GM21717 (cell line): Measurements from ENCODE around the gene SLA2.
"Not testable (repeated sequence)": the region's sequence is repeated elsewhere in the genome, so short reads cannot be mapped to it uniquely, and the experiment has no call there.

ENCODE experiments used
- ATAC-seq: cut with Tn5 transposase; IDR thresholded peaks from one replicate; pipeline ENCODE4 v1.9.1; 2021; ENCODE audit warnings: mild to moderate bottlenecking, moderate library complexity; ENCODE audit not compliant: unreplicated experiment

Gene SLA2, protein sequence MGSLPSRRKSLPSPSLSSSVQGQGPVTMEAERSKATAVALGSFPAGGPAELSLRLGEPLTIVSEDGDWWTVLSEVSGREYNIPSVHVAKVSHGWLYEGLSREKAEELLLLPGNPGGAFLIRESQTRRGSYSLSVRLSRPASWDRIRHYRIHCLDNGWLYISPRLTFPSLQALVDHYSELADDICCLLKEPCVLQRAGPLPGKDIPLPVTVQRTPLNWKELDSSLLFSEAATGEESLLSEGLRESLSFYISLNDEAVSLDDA

DNA sequence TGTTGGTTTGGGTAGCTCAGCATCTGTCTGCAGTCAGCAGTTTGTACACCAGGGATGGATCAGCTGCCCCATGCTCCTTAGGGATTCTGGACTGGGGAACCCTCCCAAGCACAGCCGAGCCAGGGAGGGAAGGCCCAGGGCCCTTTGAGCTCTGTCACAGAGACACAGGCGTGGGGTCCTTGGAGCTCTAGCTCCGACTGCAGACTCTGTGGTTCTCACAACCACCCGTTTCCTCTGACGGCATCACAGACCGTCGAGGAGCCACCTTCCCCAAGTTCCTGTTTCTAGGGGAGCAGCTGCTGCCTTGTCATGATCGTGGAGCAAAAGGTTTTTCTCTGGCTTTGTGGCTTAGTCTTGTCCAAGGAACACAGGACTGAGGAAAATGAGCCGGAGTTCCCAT is at the start of gene SLA2:
Gene SLA2, minus strand, starts transcription at position 199 of the 400 bp plus-strand sequence. CDS start 4,861 bp downstream, outside the sequence.
- no peak for ATAC-seq

DNA sequence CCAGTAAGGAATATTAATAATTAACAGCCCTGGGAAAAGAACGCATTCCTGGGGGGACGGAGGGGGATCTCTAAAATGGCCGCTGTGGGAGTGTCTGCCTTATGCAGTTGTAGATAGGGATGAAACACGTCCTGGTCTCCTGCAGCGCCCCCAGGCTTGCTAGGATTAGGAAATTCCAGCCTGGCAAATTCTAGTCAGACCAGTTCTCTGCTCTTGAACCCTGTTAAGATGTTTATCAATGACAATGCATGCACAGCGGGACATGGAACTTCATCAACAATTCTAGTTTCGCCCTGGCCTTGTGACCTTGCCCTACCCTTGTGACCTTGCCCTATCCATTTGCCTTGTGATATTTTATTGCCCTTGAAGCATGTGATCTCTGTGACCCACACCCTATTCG is 49.5 kb upstream of the SLA2 start:
- not testable (repeated sequence) for ATAC-seq

DNA sequence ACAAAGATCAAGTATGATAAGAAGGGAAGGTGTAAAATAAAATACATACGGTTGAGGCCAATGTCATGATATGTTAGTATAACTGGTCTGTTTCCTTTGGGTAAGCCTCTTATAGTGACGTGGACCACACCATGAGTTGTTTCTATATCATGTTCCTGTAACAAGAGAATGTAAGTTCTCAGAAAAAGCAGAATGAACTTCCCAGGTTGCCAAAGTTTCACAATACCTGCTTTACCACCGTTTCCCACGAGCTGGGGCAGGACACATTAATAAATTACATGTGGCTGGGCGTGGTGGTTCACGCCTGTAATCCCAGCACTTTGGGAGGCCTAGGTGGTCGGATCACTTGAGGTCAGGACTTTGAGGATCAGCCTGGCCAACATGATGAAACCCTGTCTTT is 42.6 kb upstream of the SLA2 start:
- ATAC-seq, result no peak

DNA sequence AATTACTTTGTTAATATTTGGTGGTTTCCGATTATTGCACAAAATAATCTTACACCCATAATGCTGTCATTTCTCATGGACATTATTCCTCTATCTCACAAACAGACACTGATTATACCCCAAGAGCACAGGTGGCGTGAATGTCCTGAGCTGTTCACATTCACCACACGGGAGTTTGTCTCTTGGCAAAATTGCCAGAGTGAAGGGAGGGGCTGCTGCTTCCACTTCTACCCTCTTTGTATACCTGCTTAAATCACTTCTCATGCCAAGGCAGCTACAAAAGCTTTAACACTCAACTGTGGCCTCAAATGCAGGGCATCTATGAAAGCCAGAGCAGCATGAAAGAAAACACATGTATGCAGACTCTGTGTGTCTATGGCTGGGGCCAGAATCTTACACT is 41.9 kb upstream of the SLA2 start:
- ATAC-seq, result no peak

DNA sequence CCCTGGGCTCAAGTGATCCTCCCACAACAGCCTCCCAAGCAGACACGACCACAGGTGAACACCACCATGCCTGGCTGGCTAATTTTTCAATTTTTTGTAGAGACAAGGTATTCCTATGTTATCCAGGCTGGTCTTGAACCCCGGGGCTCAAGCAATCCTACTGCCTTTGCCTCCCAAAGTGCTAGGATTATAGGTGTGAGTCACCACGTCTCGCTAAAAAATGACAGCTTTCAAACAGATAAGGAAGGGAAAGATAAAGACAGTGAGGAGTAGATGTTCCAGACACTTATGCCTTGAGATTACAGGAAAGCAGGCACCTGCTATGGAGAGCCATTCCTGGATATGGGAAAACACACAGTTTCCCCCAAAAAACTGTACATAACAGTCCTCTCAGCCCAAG is 40.9 kb upstream of the SLA2 start:
- no peak for ATAC-seq

DNA sequence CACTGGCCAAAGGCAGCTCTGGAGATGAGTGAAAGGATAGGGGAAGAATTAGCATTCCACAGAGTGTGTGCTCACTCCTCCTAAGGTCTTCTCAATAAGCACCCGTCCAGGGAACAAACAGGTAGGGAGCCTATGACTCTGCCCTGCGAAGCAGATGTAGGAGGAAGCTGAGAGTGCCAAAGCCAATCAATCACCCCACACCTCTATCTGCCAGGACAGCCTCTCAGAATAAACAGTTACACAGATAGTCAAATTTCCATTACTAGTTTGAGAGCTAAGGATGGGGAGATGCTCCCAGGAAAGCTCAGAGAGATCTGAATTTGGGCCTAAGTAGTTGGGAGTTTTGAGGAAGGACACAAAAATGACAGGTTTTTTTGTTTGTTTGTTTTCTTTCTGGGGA is 40.5 kb upstream of the SLA2 start:
- ATAC-seq, result no peak

DNA sequence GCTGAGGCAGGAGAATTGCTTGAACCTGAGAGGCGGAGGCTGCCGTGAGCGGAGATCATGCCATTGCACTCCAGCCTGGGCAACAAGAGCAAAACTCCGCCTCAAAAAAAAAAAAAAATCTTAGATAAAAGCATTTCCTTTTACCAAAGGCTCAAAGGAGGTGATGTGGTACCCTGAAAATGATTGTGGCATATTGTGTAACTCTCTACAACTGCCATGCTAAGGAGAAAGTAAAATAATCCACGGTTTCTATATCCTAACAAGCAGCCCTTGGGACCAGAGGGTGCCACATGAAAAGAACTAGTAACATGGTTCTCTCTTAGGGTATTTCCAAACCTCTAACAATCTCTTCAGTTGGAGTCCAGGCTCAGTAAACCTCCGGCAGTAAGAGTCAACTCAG is 38.8 kb upstream of the SLA2 start:
- no peak for ATAC-seq

DNA sequence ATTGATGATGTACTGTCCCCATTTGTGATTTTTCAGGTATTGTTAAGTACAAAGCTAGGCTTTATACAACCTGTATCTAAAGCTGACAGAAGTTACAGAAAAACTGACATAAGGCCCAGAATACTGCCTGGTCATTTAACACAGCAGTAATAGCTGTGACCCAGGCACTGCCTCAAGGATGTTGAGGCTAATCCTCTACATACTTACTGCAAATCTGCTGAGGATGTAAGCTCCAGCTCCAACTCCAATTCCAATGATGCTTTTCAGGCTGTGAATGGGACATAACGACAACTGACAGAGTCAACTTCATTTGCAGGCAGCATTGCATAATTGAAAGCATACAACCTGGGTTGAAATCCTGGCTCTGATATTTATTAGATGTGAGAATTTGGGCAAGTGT is 36.3 kb upstream of the SLA2 start:
- no peak for ATAC-seq

DNA sequence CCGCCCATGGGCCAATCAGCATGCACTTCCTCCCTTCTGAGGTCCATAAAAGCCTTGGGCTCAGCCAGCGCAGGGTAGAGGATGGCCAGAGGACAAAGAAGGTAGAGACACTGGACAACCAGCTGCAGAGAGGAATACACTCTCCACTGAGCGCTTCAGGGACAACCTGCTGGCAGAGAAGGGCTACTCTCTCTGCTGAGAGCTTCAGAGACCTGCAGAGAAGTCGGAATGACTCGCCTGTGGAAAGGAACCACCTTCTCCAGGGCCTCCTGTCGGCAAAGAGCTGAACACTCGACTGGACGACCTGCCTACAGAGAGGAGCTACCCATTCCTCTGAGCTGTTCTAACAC is 31.4 kb upstream of the SLA2 start:
- no peak for ATAC-seq

DNA sequence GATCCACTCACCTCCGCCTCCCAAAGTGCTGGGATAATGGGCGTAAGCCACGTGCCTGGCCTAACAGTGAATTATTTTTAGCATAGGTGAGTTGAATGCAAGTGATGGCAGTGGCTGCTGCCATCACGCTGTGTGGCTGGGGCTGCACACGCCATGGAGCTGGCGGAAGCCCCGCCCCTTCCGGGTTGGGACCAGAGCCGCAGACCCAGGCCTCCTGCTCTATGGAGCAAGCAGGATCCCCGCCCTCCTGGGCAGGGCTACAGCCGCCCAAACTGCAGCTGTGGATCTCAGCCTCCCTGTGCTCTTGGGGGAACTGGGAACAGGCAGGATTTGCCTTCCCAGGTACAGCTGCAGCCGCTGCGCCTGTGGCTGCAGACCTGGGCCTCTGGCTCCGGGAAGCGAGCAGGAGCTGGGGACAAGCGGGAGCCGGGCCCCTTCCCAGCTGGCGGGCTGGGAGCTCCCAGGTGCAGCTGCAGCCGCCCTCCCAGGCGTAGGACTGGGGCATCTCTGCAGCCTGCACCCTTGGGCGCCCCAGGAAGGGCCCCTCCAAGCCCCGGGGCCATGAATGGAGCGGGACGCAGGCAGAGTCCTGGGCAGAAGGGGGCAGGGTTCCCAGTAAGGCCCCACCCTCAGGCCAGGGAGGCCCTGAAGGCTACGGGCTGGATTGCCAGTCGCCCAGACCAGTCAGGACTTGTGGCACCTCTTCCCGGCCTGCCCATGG is 30.9 kb upstream of the SLA2 start:
- no peak for ATAC-seq

DNA sequence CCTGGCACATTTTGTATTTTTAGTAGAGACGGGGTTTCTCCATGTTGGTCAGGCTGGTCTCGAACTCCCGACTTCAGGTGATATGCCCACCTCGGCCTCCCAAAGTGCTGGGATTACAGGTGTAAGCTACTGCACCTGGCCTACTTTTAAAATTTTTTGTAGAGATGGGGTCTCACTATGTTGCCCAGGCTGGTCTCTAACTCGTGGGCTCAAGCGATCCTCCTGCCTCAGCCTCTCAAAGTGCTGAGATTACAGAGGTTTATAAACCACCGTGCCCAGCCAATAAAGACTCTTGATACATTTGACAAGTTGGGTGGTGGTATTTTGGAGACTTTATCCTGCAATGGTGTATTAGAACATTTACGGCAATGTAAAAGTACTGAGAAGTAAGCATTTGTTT is 29.5 kb upstream of the SLA2 start:
- not testable (repeated sequence) for ATAC-seq

DNA sequence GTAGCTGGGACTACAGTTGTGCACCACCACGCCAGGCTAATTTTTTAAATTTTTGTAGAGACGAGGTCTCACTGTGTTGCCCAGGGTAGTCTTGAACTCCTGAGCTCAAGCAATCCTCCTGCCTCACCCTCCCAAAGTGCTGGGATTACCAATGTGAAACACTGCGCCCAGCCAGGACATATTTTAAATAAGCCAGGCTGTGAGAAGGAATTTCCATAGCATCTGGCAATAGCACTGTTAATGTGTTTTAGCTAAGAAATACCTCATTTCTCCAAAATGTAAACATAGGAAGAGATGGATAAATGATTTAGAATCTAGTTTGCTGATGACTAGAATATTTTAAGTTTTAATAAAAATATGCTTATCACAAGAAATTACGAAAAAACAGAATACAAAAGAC is 27.0 kb upstream of the SLA2 start:
- no peak for ATAC-seq

DNA sequence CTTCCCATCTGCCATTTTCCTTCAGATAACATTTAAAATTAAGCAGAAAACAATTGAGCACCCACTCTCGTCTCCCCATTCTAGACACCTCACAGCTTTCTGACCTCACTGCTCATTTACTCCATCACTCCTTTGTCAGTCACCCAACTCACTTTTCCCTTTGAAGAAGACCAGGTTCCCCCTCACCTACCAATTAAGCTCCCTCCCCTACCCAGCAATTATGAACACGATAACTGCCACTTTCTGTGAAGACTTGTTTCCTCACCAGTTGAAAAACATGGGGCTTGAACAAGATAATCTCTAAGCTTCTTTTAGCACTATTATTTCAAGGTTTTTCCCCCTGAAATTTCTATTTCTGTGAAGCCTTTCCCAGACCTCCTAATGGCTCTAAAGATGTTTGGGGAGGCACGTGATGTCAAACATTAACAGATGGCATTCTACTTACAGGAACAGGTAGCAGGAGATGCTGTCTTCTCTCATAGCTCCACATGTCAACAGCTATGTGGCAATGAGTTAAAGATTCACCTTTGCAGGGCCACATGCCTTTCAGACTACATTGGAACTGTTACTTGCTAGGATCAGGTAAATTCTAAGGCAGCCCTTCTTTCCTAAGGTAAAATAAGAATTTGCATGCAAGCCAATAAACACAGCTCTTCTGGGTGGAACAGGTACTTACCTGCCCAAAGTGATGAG is 24.8 kb upstream of the SLA2 start:
- no peak for ATAC-seq

DNA sequence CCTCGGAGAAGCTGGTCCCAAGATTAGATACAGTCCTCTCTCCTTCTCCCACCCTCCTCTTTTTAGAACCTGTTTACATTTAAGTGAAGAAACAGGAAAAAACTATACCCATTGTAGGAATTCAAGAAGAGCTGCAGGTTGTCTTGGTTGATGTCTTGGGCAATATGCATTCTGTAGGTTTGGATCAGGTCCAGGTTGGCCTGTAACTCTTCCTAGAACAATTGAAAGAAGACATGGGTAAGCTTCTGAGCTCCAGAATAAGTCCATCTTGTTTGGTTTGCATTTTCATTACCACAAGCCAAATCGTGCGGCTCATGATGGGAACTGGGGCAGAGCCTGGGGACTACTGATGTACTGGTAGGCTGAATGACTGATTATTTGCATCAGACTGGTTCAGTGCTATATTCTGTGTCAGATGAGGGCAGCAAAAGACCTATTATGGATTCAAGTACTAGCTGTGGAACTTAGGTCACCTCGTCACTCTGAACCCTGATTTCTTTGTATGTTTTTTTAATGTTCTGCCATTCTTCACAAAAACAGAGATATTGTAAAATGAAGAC is 20.3 kb upstream of the SLA2 start:
- no peak for ATAC-seq

DNA sequence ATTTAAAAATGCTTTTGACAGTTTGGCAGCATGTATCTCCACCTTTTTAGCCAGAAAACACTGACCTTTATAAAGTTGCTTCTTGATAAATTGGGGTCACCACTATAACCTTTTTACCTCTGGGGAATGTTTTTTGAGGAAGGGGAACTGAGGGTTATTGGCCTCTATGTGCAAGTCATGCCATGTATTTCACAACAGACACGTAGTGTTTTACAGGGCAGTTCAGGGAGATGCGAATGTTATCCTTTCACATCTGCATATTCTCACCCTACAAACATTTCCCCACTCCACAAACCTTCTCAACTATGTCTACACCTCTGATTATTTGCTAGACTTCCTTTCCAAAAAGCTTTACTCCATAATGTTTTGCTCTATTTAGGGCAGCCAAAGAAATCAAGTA is 17.0 kb upstream of the SLA2 start:
- no peak for ATAC-seq

DNA sequence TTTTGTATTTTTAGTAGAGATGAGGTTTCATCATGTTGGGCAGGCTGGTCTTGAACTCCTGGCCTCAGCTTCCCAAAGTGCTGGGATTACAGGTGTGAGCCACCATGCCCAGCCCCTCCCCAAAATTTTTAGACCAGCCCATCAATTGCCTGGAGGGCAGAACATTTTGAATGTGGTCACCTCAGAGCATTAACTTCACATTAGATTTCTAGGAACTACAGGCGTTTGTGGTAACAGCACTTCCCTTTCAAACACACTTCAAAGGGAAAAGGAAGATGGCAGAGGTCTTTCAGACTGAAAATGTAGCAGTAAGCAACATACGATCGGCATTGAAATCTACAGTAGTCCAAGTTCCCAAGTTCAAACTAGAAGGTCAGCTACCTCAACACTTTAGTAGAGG is 12.3 kb upstream of the SLA2 start:
- ATAC-seq, result no peak

DNA sequence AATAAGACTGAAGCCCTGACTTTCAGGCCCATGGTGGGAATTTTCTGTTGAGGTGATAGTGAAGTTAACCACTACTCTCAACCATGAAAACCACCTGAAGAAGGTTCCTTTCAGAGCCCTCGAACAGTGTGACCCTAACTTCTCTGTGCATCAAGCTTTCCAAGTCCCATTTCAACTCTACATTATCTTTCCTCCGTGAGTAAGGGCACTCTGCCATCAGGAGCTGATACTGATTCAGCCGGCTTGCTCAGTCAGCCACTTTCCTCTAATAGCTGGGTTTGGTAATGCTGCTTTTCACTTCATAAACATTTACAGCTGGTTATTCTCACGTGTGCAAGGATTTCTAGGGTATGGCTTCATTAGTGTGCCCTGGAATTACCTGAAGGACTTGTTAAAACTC is 10.7 kb upstream of the SLA2 start:
- no peak for ATAC-seq

DNA sequence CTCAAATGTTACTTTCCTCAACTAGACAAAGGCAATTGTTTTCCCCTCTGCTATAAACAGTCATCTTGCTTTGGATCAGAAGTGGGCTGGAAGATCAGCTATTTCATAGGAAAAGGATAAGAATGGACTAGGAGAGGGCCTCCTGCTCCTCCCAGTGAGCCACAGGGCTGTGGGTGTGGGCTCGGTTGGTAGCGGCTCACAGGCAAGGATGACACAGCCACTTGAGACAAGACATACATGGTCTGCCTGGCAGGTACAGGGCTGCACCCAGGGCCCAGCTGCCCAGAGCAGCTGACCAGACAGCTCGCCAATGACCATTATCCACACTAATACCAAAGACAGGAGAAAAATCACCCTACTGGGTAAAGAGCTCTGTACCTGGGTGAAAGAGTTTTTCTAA is 9.0 kb upstream of the SLA2 start:
- no peak for ATAC-seq

DNA sequence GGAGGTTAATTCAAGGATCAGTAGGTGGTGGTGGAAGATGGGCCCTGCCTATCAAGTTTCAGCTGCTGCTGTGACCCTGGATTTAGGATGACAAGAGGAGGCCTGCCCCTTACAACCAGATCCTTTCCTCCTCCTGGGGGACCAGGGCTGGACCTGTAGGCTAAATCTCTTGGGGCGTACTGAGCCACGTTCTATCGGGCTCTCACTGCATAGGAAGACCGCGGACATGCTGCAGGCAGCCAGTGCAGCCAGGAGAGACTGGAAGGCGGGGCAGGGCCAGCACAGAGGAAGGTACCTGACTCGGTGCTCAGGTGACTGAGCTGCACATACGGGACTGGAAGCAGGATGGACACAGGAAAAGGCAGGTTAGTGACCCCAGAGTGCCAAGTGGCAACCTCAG is 8.5 kb upstream of the SLA2 start:
- ATAC-seq, result no peak

DNA sequence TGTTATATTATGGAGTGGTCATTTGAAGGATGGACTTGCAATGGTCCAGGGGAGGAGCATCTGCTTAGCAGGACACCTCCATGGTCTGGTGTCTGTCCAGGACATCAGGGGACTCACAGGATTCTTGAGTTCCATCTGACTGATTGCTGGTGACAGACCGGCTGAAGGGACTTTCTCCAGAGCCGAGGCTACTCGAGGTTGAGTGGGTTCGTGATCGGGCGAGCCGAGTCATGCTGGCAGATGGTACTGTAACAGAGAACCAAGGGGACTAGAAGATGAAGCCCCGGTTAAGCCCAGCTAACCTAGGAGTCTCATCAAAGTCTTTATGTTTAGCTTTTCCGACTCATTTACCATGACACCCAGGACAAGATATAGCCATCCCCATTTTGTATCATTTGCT is 7.5 kb upstream of the SLA2 start:
- no peak for ATAC-seq

DNA sequence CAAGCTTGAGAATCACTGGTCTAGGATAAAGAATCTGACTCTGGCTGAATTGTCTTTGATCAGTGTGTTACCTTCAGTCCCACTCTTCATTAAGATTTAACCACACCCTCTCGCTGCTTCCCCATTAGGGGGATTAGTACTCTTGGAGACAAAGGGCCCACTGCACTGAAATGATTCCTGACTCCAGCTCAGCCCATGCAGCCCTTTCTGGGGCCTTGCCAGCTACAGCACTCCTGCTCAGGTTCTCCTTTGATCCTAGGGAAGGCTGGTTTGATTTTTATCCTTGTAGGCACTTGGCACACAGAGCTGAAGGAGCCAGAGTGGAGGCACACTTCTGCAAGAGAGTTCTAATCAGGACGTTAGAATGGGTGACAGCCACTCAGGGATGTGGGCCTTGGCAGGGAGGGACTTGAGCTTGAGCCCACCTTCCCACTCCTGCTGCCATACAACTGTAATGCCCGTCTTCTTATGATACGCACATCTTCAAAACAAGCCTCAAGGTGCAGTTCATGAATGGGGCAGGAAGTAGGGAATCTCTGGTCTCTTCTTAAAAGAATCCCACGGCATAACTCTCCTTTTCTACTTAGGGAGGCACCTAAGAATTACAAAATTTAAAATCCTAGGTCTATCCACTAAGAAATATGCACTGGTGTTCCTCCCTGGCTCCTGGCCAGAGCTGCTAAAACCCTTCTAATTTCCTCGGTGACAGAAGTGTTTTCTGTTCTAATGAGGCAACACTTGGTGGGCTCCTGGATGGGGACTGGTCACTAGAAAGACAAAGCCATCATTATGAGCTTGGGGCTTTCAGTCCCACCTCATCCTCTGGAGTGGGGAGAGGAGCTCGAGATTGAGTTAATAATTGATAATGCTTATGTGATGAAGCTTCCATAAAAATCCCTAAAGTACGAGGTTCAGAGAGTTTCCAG is 1.5 kb upstream of the SLA2 start:
- no peak for ATAC-seq
